HEK293T (cell line): Measurements from ENCODE around the gene BCAR3.
"Not testable (repeated sequence)": the region's sequence is repeated elsewhere in the genome, so short reads cannot be mapped to it uniquely, and the experiment has no call there.

Experiments used
- CTCF ChIA-PET: fragments of 350-600 bp; formaldehyde crosslinking; extraction: SDS; loops from one replicate; lab custom pipeline; 2021; ENCODE audit warnings: antibody characterized with exemption, inconsistent platforms; lab: Yijun Ruan, JAX
- POLR2A ChIA-PET: fragments of 350-600 bp; formaldehyde crosslinking; extraction: SDS; loops from one replicate; lab custom pipeline; 2020; ENCODE audit warnings: antibody characterized with exemption, inconsistent platforms; lab: Yijun Ruan, JAX
- DNase-seq: peaks from one replicate; pipeline ENCODE4 v3.0.0; 2012; ENCODE audit warnings: mixed read lengths; ENCODE audit errors: extremely low spot score
- ARNT ChIP-seq: fragments of 450-650 bp; IDR thresholded peaks from 2 replicates; pipeline ENCODE4 v1.6.1; 2017; ENCODE audit warnings: mild to moderate bottlenecking
- BHLHE40 ChIP-seq: fragments of 450-650 bp; IDR thresholded peaks from 2 replicates; pipeline ENCODE4 v1.6.1; 2016; ENCODE audit warnings: mild to moderate bottlenecking, moderate library complexity, borderline replicate concordance
- CTBP1 ChIP-seq: fragments of 450-650 bp; IDR thresholded peaks from 2 replicates; pipeline ENCODE4 v1.6.1; 2016; ENCODE audit warnings: borderline replicate concordance
- ELF4 ChIP-seq: fragments of 450-650 bp; IDR thresholded peaks from 2 replicates; pipeline ENCODE4 v1.6.1; 2017; ENCODE audit warnings: antibody characterized with exemption
- FOXA1 ChIP-seq: fragments of 450-650 bp; IDR thresholded peaks from 2 replicates; pipeline ENCODE4 v1.6.1; 2016; ENCODE audit warnings: mild to moderate bottlenecking
- FOXK2 ChIP-seq: fragments of 450-650 bp; IDR thresholded peaks from 2 replicates; pipeline ENCODE4 v1.6.1; 2016; ENCODE audit warnings: mild to moderate bottlenecking
- FOXM1 ChIP-seq: fragments of 450-650 bp; IDR thresholded peaks from 2 replicates; pipeline ENCODE4 v1.6.1; 2017; ENCODE audit warnings: mild to moderate bottlenecking, borderline replicate concordance
- HDGF ChIP-seq: fragments of 450-650 bp; IDR thresholded peaks from 2 replicates; pipeline ENCODE4 v1.6.1; 2017; ENCODE audit warnings: antibody characterized with exemption, borderline replicate concordance
- L3MBTL2 ChIP-seq: fragments of 450-650 bp; conservative IDR thresholded peaks from 2 replicates; pipeline ENCODE4 v1.6.1; 2016; ENCODE audit warnings: mild to moderate bottlenecking
- LEF1 ChIP-seq: fragments of 450-650 bp; IDR thresholded peaks from 2 replicates; pipeline ENCODE4 v1.6.1; 2017; ENCODE audit warnings: mild to moderate bottlenecking, borderline replicate concordance
- NFRKB ChIP-seq: fragments of 450-650 bp; IDR thresholded peaks from 2 replicates; pipeline ENCODE4 v1.6.1; 2016; ENCODE audit warnings: mild to moderate bottlenecking, moderate library complexity
- PKNOX1 ChIP-seq: fragments of 450-650 bp; IDR thresholded peaks from 2 replicates; pipeline ENCODE4 v1.6.1; 2016
- SP1 ChIP-seq: fragments of 450-650 bp; IDR thresholded peaks from 2 replicates; pipeline ENCODE4 v1.6.1; 2017
- SUZ12 ChIP-seq: fragments of 450-650 bp; IDR thresholded peaks from 2 replicates; pipeline ENCODE4 v1.6.1; 2016; ENCODE audit warnings: mild to moderate bottlenecking
- TARDBP ChIP-seq: fragments of 450-650 bp; IDR thresholded peaks from 2 replicates; pipeline ENCODE4 v1.6.1; 2016
- ZNF384 ChIP-seq: fragments of 450-650 bp; IDR thresholded peaks from 2 replicates; pipeline ENCODE4 v1.6.1; 2016

Gene BCAR3

GRCh38 chr1:93658188-93658587, 23.4 kb downstream of the BCAR3 start:
- POLR2A ChIA-PET = no interaction called here

DNA sequence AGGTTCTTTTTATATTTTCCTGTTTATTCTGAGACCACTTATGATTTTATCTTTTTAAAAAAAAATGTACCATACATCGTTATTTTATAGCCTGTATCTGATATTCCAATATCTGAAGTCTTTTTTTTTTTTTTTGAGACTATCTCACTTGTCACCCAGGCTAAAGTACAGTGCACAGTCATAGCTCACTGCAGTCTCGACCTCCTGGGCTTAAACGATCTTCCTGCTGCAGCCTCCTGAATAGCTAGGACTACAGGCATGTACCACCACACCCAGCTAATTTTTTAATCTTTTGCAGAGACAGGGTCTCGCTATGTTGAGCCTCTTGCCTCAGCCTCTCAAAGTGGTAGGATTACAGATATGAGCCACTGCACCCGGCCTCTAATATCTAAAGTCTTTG, 25.1 kb downstream of the BCAR3 start:
- DNase-seq = no peak
- ChIA-PET POLR2A (no interaction called here), CTCF (interaction anchor here (1.0 kb wide), 1 partner anchor 27 kb away, joined by 3 read pairs; no protein-coding TSS in a partner anchor)
- no peak for TF ChIP-seq BHLHE40
- no peak for TF ChIP-seq TARDBP
- TF ChIP-seq ELF4 = no peak
- TF ChIP-seq FOXM1 = no peak

More at GRCh38 chr1:93658188-93658587, 23.4 kb downstream of the BCAR3 start:
- DNase-seq = no peak
- TF ChIP-seq TARDBP = no peak
- no peak for TF ChIP-seq LEF1
- TF ChIP-seq ELF4 = no peak
- TF ChIP-seq FOXA1 = no peak
- no peak for TF ChIP-seq SUZ12
- TF ChIP-seq SP1 = no peak
- no peak for TF ChIP-seq BHLHE40
- CTCF ChIA-PET = interaction anchor here (0.7 kb wide), 1 partner anchor 29 kb away, joined by 3 read pairs; no protein-coding TSS in a partner anchor

DNA sequence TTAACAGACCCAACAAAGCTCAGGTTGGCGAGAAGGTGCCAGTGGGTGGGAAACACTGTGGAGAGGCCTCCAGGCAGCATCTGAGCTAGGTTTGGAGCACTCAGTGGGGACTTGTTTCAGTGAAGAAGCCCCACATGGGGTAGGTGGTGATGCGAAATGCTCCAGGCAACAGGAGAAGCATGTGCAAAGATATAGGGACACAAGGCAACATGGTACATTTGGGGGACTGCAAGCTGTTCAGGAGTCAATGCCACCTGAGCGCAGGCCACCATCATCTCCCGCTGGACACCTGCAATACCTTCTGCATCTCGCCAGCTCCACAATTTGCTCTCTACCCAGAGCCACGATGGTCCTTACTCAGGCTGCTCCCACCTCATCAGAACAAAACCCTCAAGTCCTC, 28.0 kb downstream of the BCAR3 start:
- TF ChIP-seq LEF1 (no peak), PKNOX1 (no peak), FOXA1 (no peak), FOXK2 (no peak), BHLHE40 (no peak), ARNT (no peak), SUZ12 (no peak), SP1 (no peak), ZNF384 (no peak), CTBP1 (no peak), FOXM1 (no peak)
- CTCF ChIA-PET = no interaction called here

GRCh38 chr1:93652323-93652949, 29.2 kb downstream of the BCAR3 start:
- DNase-seq = no peak
- ChIA-PET POLR2A (interaction anchor here (1.0 kb wide), 1 partner anchor 15 kb away, joined by 4 read pairs; no protein-coding TSS in a partner anchor), CTCF (no interaction called here)
- TF ChIP-seq HDGF (no peak), ZNF384 (no peak), ARNT (no peak), SUZ12 (no peak), ELF4 (no peak), CTBP1 (no peak), NFRKB (no peak), L3MBTL2 (no peak), BHLHE40 (no peak), FOXM1 (no peak), FOXA1 (no peak), SP1 (no peak), LEF1 (no peak), TARDBP (no peak), FOXK2 (no peak), PKNOX1 (no peak)

More for the DNA sequence above, 28.0 kb downstream of the BCAR3 start:
- POLR2A ChIA-PET = no interaction called here
- no peak for DNase-seq

- DNase-seq = no peak
- TF ChIP-seq NFRKB (no peak), BHLHE40 (no peak), FOXM1 (no peak), PKNOX1 (no peak), CTBP1 (no peak), TARDBP (no peak), ARNT (no peak), LEF1 (no peak), SUZ12 (no peak), L3MBTL2 (no peak), FOXK2 (no peak), ELF4 (no peak), HDGF (no peak), ZNF384 (no peak), SP1 (no peak), FOXA1 (no peak)
- ChIA-PET CTCF (no interaction called here), POLR2A (interaction anchor here (1.0 kb wide), 1 partner anchor 15 kb away, joined by 4 read pairs; no protein-coding TSS in a partner anchor)
Observed at GRCh38 chr1:93651695-93652094, 29.9 kb downstream of the BCAR3 start.

GRCh38 chr1:93650159-93650558, 31.5 kb downstream of the BCAR3 start:
- DNase-seq, CTCF ChIA-PET, POLR2A ChIA-PET: not testable (repeated sequence)

DNA sequence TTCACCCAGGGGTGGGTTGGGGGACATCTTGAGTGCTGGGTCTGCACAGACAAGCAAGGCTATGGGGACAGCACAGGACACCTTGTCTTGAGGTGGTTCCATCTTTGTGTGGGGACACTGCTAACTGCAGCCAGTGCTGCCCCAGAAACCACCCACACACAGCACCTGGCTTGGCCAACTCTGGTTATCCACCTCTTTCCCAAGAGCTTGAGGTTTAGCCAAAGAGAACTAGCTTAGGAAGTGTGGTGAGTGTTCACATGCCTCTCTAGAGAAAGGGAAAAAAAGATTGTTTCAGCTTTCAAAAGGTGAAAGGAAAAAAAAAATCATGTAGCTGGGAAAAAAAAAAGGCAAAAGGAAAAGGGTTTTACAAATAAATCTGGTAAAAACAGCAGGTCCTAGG, 32.4 kb downstream of the BCAR3 start:
- POLR2A ChIA-PET = no interaction called here
- TF ChIP-seq L3MBTL2 = no peak
- no peak for TF ChIP-seq CTBP1
- no peak for TF ChIP-seq ZNF384
- TF ChIP-seq SUZ12 = no peak
- TF ChIP-seq FOXM1 = no peak
- TF ChIP-seq BHLHE40 = no peak
- TF ChIP-seq LEF1 = no peak
- TF ChIP-seq FOXK2 = no peak
- TF ChIP-seq NFRKB = no peak

More for the DNA sequence above, 32.4 kb downstream of the BCAR3 start:
- DNase-seq = no peak
- CTCF ChIA-PET = interaction anchor here (0.5 to 0.9 kb wide), 2 partner anchors 12 to 18 kb away, joined by 3 read pairs; no protein-coding TSS in a partner anchor
